ENCODE data around the gene RNF13.

The RNF13 gene

GRCh38 chr3:149990423-149990948 lies 177.5 kb downstream of the RNF13 start:
- Mint-ChIP-seq H3K4me1 (no peaks in the 10 kb centered on the region), H3K9me3 (peaks cover 16% of the 10 kb centered on the region), H3K4me3 (no peak overlapping the region), H3K27me3 (peaks cover 48% of the 10 kb centered on the region), H3K36me3 (peaks cover 17% of the 10 kb centered on the region), H3K27ac (no peak overlapping the region)
- no peak for ATAC-seq

- Mint-ChIP-seq H3K4me3 (no peak overlapping the region), H3K27ac (no peak overlapping the region), H3K27me3 (peaks cover 49% of the 10 kb centered on the region), H3K4me1 (no peaks in the 10 kb centered on the region), H3K36me3 (peaks cover 18% of the 10 kb centered on the region), H3K9me3 (peaks cover 21% of the 10 kb centered on the region)
- ATAC-seq, result no peak
Measured at GRCh38 chr3:149992416-149993058, 179.5 kb downstream of the RNF13 start.

- H3K36me3 Mint-ChIP-seq, result peaks cover 13% of the 10 kb centered on the region
- no peak overlapping the region for H3K4me3 Mint-ChIP-seq
- H3K27ac Mint-ChIP-seq, result no peak overlapping the region
- H3K4me1 Mint-ChIP-seq, result no peaks in the 10 kb centered on the region
- H3K27me3 Mint-ChIP-seq, result peaks cover 38% of the 10 kb centered on the region
- H3K9me3 Mint-ChIP-seq, result peaks cover 19% of the 10 kb centered on the region
- no peak for ATAC-seq
Measured at GRCh38 chr3:149998946-149999345, 185.9 kb downstream of the RNF13 start.

GRCh38 chr3:149999421-149999820 lies 186.4 kb downstream of the RNF13 start:
- Mint-ChIP-seq H3K27ac (no peak overlapping the region), H3K36me3 (peaks cover 12% of the 10 kb centered on the region), H3K27me3 (peaks cover 33% of the 10 kb centered on the region), H3K4me3 (no peak overlapping the region), H3K4me1 (no peaks in the 10 kb centered on the region), H3K9me3 (peaks cover 18% of the 10 kb centered on the region)
- ATAC-seq, result no peak

DNA sequence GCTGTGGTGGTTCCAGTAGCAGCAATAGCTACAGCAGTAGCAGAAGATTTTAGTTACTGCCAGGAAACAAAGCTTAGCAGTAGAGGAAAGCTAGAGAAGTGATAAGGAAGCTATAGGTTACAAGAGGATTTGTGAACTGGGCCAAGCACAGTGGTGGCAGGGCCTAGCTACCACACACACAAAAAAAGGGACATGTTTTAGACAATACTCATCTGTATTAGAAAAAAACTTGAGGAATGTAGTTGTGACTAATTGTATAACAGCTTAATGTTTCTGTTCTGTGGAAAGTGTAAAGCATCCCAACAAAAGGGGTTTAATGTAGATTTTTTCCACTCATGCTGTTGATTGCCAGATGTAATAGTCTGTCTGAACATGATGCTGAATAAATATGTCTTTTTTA lies 187.6 kb downstream of the RNF13 start:
- H3K4me1 Mint-ChIP-seq, result no peaks in the 10 kb centered on the region

DNA sequence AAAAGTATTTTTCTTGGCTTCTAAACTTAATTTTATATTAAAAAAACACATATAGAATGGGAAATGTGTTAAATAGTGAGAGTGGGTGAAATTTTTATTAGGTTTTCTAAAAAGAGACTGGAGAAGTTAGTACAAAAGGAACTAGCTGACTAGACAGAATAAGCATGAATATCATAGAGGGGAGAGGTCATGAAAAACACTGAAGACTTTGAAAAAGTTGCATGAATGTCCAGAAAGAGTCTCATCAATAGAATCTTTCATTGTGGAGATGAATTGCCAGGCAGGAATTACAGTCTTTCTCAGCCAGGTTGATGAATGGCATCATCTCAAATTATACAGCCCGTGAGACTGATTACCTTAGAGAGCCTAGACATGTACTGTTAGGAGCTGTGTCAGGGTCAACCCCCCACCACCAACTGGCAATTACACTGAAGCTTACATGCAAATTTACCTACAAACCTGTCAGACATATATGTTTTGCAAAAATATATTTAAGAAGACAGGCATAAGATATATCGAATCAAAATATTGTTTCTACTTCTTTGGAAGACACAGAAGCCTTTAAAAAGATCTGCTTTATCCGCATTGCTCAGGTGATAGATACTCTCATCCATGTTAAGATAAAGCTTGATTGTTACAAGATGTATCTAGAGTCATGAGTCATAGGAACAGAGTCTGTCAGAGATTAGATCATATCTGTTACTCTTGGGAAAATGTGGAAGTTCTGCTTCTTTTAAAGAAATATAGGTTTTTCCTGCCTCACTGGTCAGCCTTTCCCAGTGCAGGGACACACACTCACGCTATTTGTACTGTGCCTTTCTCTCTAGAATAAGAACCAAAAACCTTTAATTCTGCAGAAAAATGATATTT lies 192.5 kb downstream of the RNF13 start:
- Mint-ChIP-seq H3K4me1 (no peaks in the 10 kb centered on the region), H3K4me3 (no peak overlapping the region), H3K36me3 (no peaks in the 10 kb centered on the region), H3K27me3 (peaks cover 12% of the 10 kb centered on the region), H3K27ac (no peak overlapping the region), H3K9me3 (no peaks in the 10 kb centered on the region)
- no peak for ATAC-seq

More for the DNA sequence above, 187.6 kb downstream of the RNF13 start:
- ATAC-seq, result no peak
- H3K9me3 Mint-ChIP-seq, result peaks cover 6% of the 10 kb centered on the region
- no peak overlapping the region for H3K27ac Mint-ChIP-seq
- no peak overlapping the region for H3K4me3 Mint-ChIP-seq
- no peaks in the 10 kb centered on the region for H3K36me3 Mint-ChIP-seq
- H3K27me3 Mint-ChIP-seq, result peaks cover 21% of the 10 kb centered on the region

- Mint-ChIP-seq H3K27ac (no peak overlapping the region), H3K36me3 (no peaks in the 10 kb centered on the region), H3K9me3 (no peaks in the 10 kb centered on the region), H3K4me1 (no peaks in the 10 kb centered on the region), H3K27me3 (peaks cover 12% of the 10 kb centered on the region), H3K4me3 (no peak overlapping the region)
- ATAC-seq, result no peak
Measured at GRCh38 chr3:150006794-150007193, 193.8 kb downstream of the RNF13 start.

Data from stimulated activated memory B cell treated with anti-CD40 and anti-IgM and Interleukin-4, amounts not matched to agents 10 μg/mL and 1 μg/mL and 100 μg/mL, for 72 hours (primary cell).